Ishikawa (cell line): ENCODE data around the gene CDX2.

ENCODE experiments used
- CREB1 ChIP-seq: IDR thresholded peaks from 2 replicates; pipeline ENCODE4 v1.6.1; 2012; ENCODE audit warnings: low read depth
- EGR1 ChIP-seq: IDR thresholded peaks from 2 replicates; pipeline ENCODE4 v1.6.1; 2012
- EP300 ChIP-seq: IDR thresholded peaks from 2 replicates; pipeline ENCODE4 v1.6.1; 2012; ENCODE audit warnings: borderline replicate concordance
- FOXM1 ChIP-seq: IDR thresholded peaks from 2 replicates; pipeline ENCODE4 v1.6.1; 2012; ENCODE audit warnings: low read depth, borderline replicate concordance
- MAX ChIP-seq: IDR thresholded peaks from 2 replicates; pipeline ENCODE4 v1.6.1; 2012
- RAD21 ChIP-seq: IDR thresholded peaks from 2 replicates; pipeline ENCODE4 v1.6.1; 2012; ENCODE audit warnings: low read depth
- REST ChIP-seq: IDR thresholded peaks from 2 replicates; pipeline ENCODE4 v1.6.1; 2012; ENCODE audit warnings: low read depth, mild to moderate bottlenecking
- TAF1 ChIP-seq: IDR thresholded peaks from 2 replicates; pipeline ENCODE4 v1.6.1; 2012; ENCODE audit warnings: low read depth, mild to moderate bottlenecking
- TCF12 ChIP-seq: IDR thresholded peaks from 2 replicates; pipeline ENCODE4 v1.6.1; 2012; ENCODE audit warnings: low read depth
- YY1 ChIP-seq: IDR thresholded peaks from 2 replicates; pipeline ENCODE4 v1.6.1; 2012; ENCODE audit warnings: low read depth

- TF ChIP-seq EGR1 = no peak
- TF ChIP-seq REST = no peak
- no peak for TF ChIP-seq EP300
- no peak for TF ChIP-seq MAX
- TF ChIP-seq CREB1 = no peak
- no peak for TF ChIP-seq YY1
- no peak for TF ChIP-seq RAD21
- no peak for TF ChIP-seq TAF1
- no peak for TF ChIP-seq FOXM1
- TF ChIP-seq TCF12 = no peak
Measured at GRCh38 chr13:27920677-27921420, 48.3 kb downstream of the CDX2 start.
